H9 (cell line): ENCODE results near the gene SNRNP35. TPM values are rescaled to one million over a fixed set of nuclear protein-coding genes. Genes with fewer than 3 reads are reported as not detected.
"Not testable (repeated sequence)": the region's sequence is repeated elsewhere in the genome, so short reads cannot be mapped to it uniquely, and the experiment has no call there.

Experiments used
- DNase-seq: peaks from one replicate; pipeline ENCODE4 v3.0.0-alpha.2; 2017
- H2AFZ ChIP-seq: one replicate; pipeline ENCODE4 v1.6.1; 2013; ENCODE audit warnings: mild to moderate bottlenecking, low read length, control low read depth, moderate library complexity
- H2AK5ac ChIP-seq: 2 replicates; pipeline ENCODE4 v1.6.1; 2013; ENCODE audit warnings: low read length, control low read depth, mixed read lengths; ENCODE audit not compliant: insufficient read length
- H2BK120ac ChIP-seq: one replicate; pipeline ENCODE4 v1.6.1; 2013; ENCODE audit warnings: low read depth, mild to moderate bottlenecking, low read length, control low read depth, inconsistent platforms; ENCODE audit not compliant: poor library complexity, severe bottlenecking
- H2BK12ac ChIP-seq: 2 replicates; pipeline ENCODE4 v1.6.1; 2013; ENCODE audit warnings: low read length, control low read depth, mixed read lengths, low read depth; ENCODE audit not compliant: insufficient read length
- H2BK15ac ChIP-seq: 2 replicates; pipeline ENCODE4 v1.6.1; 2013; ENCODE audit warnings: low read depth, low read length, control low read depth
- H2BK20ac ChIP-seq: one replicate; pipeline ENCODE4 v1.6.1; 2013; ENCODE audit warnings: low read depth, mild to moderate bottlenecking, low read length, control low read depth, inconsistent platforms; ENCODE audit not compliant: poor library complexity, severe bottlenecking
- H2BK5ac ChIP-seq: 2 replicates; pipeline ENCODE4 v1.6.1; 2013; ENCODE audit warnings: low read length, control low read depth, mixed read lengths; ENCODE audit not compliant: insufficient read length
- H3K14ac ChIP-seq: 2 replicates; pipeline ENCODE4 v1.6.1; 2013; ENCODE audit warnings: low read length, control low read depth; ENCODE audit not compliant: insufficient read depth
- H3K18ac ChIP-seq: 2 replicates; pipeline ENCODE4 v1.6.1; 2013; ENCODE audit warnings: low read depth, mild to moderate bottlenecking, mixed read lengths, low read length, control low read depth; ENCODE audit not compliant: insufficient read length
- H3K23ac ChIP-seq: 2 replicates; pipeline ENCODE4 v1.6.1; 2013; ENCODE audit warnings: low read length, control low read depth, mixed read lengths, low read depth; ENCODE audit not compliant: insufficient read length
- H3K23me2 ChIP-seq: 2 replicates; pipeline ENCODE4 v1.6.1; 2013; ENCODE audit warnings: low read depth, mild to moderate bottlenecking, mixed read lengths, low read length, control low read depth; ENCODE audit not compliant: insufficient read length, poor library complexity, severe bottlenecking
- H3K27ac ChIP-seq: 2 replicates; pipeline ENCODE4 v1.5.1; 2013; ENCODE audit warnings: low read length, control low read depth, mixed read lengths, low read depth; ENCODE audit not compliant: insufficient read length
- H3K27me3 ChIP-seq: 2 replicates; pipeline ENCODE4 v1.6.1; 2013; ENCODE audit warnings: low read length, control low read depth, inconsistent platforms; ENCODE audit not compliant: insufficient read depth
- H3K4ac ChIP-seq: 2 replicates; pipeline ENCODE4 v1.6.1; 2013; ENCODE audit warnings: low read depth, mild to moderate bottlenecking, control low read depth, inconsistent platforms, low read length, moderate library complexity
- H3K4me1 ChIP-seq: 2 replicates; pipeline ENCODE4 v1.6.1; 2013; ENCODE audit warnings: low read length, control low read depth, inconsistent platforms; ENCODE audit not compliant: insufficient read depth
- H3K4me2 ChIP-seq: 2 replicates; pipeline ENCODE4 v1.6.1; 2013; ENCODE audit warnings: low read length, control low read depth, mixed read lengths; ENCODE audit not compliant: insufficient read length, insufficient read depth
- H3K56ac ChIP-seq: 2 replicates; pipeline ENCODE4 v1.6.1; 2013; ENCODE audit warnings: low read depth, mild to moderate bottlenecking, mixed read lengths, low read length, control low read depth; ENCODE audit not compliant: insufficient read length
- H3K79me1 ChIP-seq: 2 replicates; pipeline ENCODE4 v1.6.1; 2013; ENCODE audit warnings: low read depth, mild to moderate bottlenecking, moderate library complexity, low read length, control low read depth, inconsistent platforms; ENCODE audit not compliant: insufficient read depth, poor library complexity, severe bottlenecking
- H3K79me2 ChIP-seq: 2 replicates; pipeline ENCODE4 v1.6.1; 2013; ENCODE audit warnings: low read length, control low read depth, inconsistent platforms; ENCODE audit not compliant: insufficient read depth
- H3K9ac ChIP-seq: 2 replicates; pipeline ENCODE4 v1.6.1; 2013; ENCODE audit warnings: low read length, control low read depth, mixed read lengths; ENCODE audit not compliant: insufficient read length; ENCODE audit errors: extremely low read depth
- H3K9me3 ChIP-seq: one replicate; pipeline ENCODE4 v1.6.1; 2013; ENCODE audit warnings: low read depth, low read length, inconsistent platforms; ENCODE audit not compliant: control insufficient read depth
- H3T11ph ChIP-seq: one replicate; pipeline ENCODE4 v1.6.1; 2013; ENCODE audit warnings: mild to moderate bottlenecking, low read length, control low read depth, inconsistent platforms
- H4K20me1 ChIP-seq: one replicate; pipeline ENCODE4 v1.6.1; 2013; ENCODE audit not compliant: control insufficient read depth, insufficient read length, insufficient read depth
- H4K5ac ChIP-seq: 2 replicates; pipeline ENCODE4 v1.6.1; 2013; ENCODE audit warnings: low read depth, mild to moderate bottlenecking, mixed read lengths, low read length, control low read depth; ENCODE audit not compliant: insufficient read length
- H4K8ac ChIP-seq: replicated peaks from 2 replicates; pipeline ENCODE4 v1.6.1; 2013; ENCODE audit warnings: low read length, control low read depth, mixed read lengths, low read depth; ENCODE audit not compliant: insufficient read length
- H4K91ac ChIP-seq: 2 replicates; pipeline ENCODE4 v1.6.1; 2013; ENCODE audit warnings: low read depth, mild to moderate bottlenecking, moderate library complexity, mixed read lengths, low read length, control low read depth; ENCODE audit not compliant: insufficient read length
- H3K27ac Mint-ChIP-seq, 3 experiments: 2 replicates in 2 of 3; 3 replicates in 1 of 3; pipeline ENCODE4 v1.8.0; 2020 to 2021; ENCODE audit warnings: mixed read lengths in 3 of 3, mild to moderate bottlenecking in 1 of 3, moderate library complexity in 1 of 3
- H3K27me3 Mint-ChIP-seq: 2 replicates; pipeline ENCODE4 v1.8.0; 2021; ENCODE audit warnings: low read depth, mild to moderate bottlenecking, moderate library complexity, mixed read lengths
- H3K36me3 Mint-ChIP-seq, 3 experiments: 2 replicates in 2 of 3; 3 replicates in 1 of 3; pipeline ENCODE4 v1.8.0; 2020 to 2021; ENCODE audit warnings: low read depth in 3 of 3, mixed read lengths in 3 of 3; ENCODE audit not compliant: insufficient read depth in 1 of 3
- H3K4me1 Mint-ChIP-seq, 2 experiments: 2 replicates each; pipeline ENCODE4 v1.8.0; 2020; ENCODE audit warnings: mixed read lengths in 2 of 2
- H3K4me3 Mint-ChIP-seq, 2 experiments: 2 replicates in 1 of 2; 3 replicates in 1 of 2; pipeline ENCODE4 v1.8.0; 2020 to 2021; ENCODE audit warnings: mild to moderate bottlenecking in 2 of 2, mixed read lengths in 2 of 2, moderate library complexity in 1 of 2
- H3K9me3 Mint-ChIP-seq, 2 experiments: 2 replicates in 1 of 2; 3 replicates in 1 of 2; pipeline ENCODE4 v1.8.0; 2020; ENCODE audit warnings: mild to moderate bottlenecking in 2 of 2, mixed read lengths in 2 of 2, moderate library complexity in 1 of 2
- WGBS: extraction: QIAGEN DNeasy Blood & Tissue Kit; methylation state at CpG from one replicate; pipeline ENCODE4 v1.1.7; 2013; ENCODE audit warnings: missing lambda C conversion rate, low lambda C conversion rate, mixed read lengths; ENCODE audit not compliant: insufficient read length; ENCODE audit errors: extremely low coverage; 5-methylcytosine and 5-hydroxymethylcytosine counted together
- total RNA-seq: library from RNA; stranded (reverse); gene quantifications from 2 replicates; pipeline ENCODE4 v1.2.1, GENCODE V29; 2021
- TF ChIP-seq, protein P1 (sequence below): fragments of 200-600 bp; sonication (generic); conservative IDR thresholded peaks from 3 replicates; pipeline ENCODE4 v1.8.0; 2021; ENCODE audit warnings: antibody characterized with exemption, mild to moderate bottlenecking

SNRNP35 gene
- total RNA-seq, 1 experiment from 2014 or later = 16.3 TPM

DNA sequence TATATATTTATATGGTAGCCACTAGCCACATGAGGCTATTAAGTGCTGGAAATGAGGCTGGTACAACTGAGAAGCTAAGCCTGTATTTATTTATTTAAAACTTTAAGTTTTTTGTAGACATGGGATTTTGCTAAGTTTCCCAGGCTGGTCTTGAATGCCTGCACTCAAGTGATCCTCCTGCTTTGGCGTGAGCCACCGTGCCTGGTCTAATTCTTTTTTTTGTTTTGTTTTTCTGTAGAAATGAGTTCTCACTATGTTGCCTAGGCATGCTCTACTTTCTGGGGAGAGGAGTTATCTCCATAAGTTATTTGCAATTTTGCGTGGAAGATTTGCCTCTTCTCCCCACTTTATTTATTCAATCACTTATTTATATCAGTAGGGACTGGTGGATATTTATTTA lies 4.8 kb upstream of the SNRNP35 start:
- TF ChIP-seq, protein P1, sequence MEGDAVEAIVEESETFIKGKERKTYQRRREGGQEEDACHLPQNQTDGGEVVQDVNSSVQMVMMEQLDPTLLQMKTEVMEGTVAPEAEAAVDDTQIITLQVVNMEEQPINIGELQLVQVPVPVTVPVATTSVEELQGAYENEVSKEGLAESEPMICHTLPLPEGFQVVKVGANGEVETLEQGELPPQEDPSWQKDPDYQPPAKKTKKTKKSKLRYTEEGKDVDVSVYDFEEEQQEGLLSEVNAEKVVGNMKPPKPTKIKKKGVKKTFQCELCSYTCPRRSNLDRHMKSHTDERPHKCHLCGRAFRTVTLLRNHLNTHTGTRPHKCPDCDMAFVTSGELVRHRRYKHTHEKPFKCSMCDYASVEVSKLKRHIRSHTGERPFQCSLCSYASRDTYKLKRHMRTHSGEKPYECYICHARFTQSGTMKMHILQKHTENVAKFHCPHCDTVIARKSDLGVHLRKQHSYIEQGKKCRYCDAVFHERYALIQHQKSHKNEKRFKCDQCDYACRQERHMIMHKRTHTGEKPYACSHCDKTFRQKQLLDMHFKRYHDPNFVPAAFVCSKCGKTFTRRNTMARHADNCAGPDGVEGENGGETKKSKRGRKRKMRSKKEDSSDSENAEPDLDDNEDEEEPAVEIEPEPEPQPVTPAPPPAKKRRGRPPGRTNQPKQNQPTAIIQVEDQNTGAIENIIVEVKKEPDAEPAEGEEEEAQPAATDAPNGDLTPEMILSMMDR = no peak
- Histone ChIP-seq H3K27ac (no peak overlapping the region), H3K23me2 (no peaks in the 10 kb centered on the region), H3K4me1 (no peaks in the 10 kb centered on the region), H3K4ac (no peak overlapping the region), H4K20me1 (no peaks in the 10 kb centered on the region), H3K79me1 (no peaks in the 10 kb centered on the region), H3K23ac (no peak overlapping the region), H2BK12ac (no peak overlapping the region), H3K18ac (no peak overlapping the region), H3K9ac (no peak overlapping the region), H3K14ac (no peak overlapping the region), H2AFZ (no peak overlapping the region), H3K79me2 (no peaks in the 10 kb centered on the region), H3T11ph (no peak overlapping the region), H3K4me2 (no peak overlapping the region), H3K56ac (no peak overlapping the region), H2BK120ac (no peak overlapping the region), H2BK20ac (no peak overlapping the region), H2BK15ac (no peak overlapping the region), H2AK5ac (no peak overlapping the region), H3K27me3 (no peaks in the 10 kb centered on the region), H4K5ac (no peak overlapping the region), H4K91ac (no peak overlapping the region), H4K8ac (no peak overlapping the region), H3K9me3 (no peaks in the 10 kb centered on the region), H2BK5ac (no peak overlapping the region)
- Mint-ChIP-seq H3K27ac (no peak overlapping the region), H3K27me3 (peaks cover 8% of the 10 kb centered on the region), H3K4me1 (no peaks in the 10 kb centered on the region), H3K36me3 (no peaks in the 10 kb centered on the region), H3K4me3 (no peak overlapping the region), H3K9me3 (no peaks in the 10 kb centered on the region; a peak in 1 of 5 replicates)
- WGBS = no CpG with 5 or more reads among the region's 3 CpGs
- DNase-seq = no peak

DNA sequence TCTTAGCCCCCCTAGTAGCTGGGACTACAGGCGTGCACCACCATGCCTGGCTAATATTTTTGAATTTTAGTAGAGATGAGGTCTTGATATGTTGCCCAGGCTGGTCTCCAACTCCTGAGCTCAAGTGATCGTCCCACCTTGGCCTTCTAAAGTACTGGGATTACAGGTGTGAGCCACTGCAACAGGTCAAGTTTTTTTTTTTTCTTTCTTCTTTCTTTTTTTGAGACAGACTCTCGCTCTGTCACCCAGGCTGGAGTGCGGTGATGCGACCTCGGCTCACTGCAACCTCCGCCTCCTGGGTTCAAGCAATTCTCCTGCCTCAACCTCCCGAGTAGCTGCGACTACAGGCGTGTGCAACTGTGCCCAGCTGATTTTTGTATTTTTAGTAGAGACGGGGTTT lies 5.2 kb downstream of the SNRNP35 start:
- not testable (repeated sequence) for H2AFZ ChIP-seq, H3K27ac Mint-ChIP-seq, H3K4ac ChIP-seq, H3K27me3 Mint-ChIP-seq, H2BK20ac ChIP-seq, H2BK120ac ChIP-seq, H3K9me3 Mint-ChIP-seq, H3K27me3 ChIP-seq, H3K4me1 Mint-ChIP-seq, H4K20me1 ChIP-seq, H3T11ph ChIP-seq, H2BK15ac ChIP-seq, H4K5ac ChIP-seq, H3K14ac ChIP-seq, H3K79me1 ChIP-seq, H3K27ac ChIP-seq, H4K91ac ChIP-seq, H3K4me2 ChIP-seq, H4K8ac ChIP-seq, H3K9ac ChIP-seq, H2BK5ac ChIP-seq, H3K4me3 Mint-ChIP-seq, H3K4me1 ChIP-seq, H2BK12ac ChIP-seq, H2AK5ac ChIP-seq, H3K79me2 ChIP-seq, H3K23ac ChIP-seq, DNase-seq, H3K56ac ChIP-seq, H3K18ac ChIP-seq, H3K9me3 ChIP-seq, H3K23me2 ChIP-seq
- no CpG with 5 or more reads among the region's 11 CpGs for WGBS
- peaks cover 0 to 28% (median 16%) of the 10 kb centered on the region in 3 experiments; a peak in 5 of 7 replicates for H3K36me3 Mint-ChIP-seq
